ENCODE measurements around the gene GAS7.

Gene GAS7

GRCh38 chr17:10200016-10200415 is 1.6 kb upstream of the GAS7 start:
- no peak for DNase-seq

- DNase-seq = no peak
Observed at GRCh38 chr17:10197721-10198508, 491 bp downstream of the GAS7 start.

GRCh38 chr17:10197362-10197720 is 1.1 kb downstream of the GAS7 start:
- DNase-seq = no peak

GRCh38 chr17:10196941-10197340 is 1.5 kb downstream of the GAS7 start:
- DNase-seq = no peak

GRCh38 chr17:10196384-10196895 is 2.0 kb downstream of the GAS7 start:
- DNase-seq = no peak

- no peak for DNase-seq
Observed at GRCh38 chr17:10195090-10195805, 3.2 kb downstream of the GAS7 start.

GRCh38 chr17:10193632-10194031 is 4.8 kb downstream of the GAS7 start:
- DNase-seq = no peak

- no peak for DNase-seq
Observed at GRCh38 chr17:10192972-10193371, 5.4 kb downstream of the GAS7 start.

- DNase-seq = no peak
Observed at GRCh38 chr17:10192461-10192860, 5.9 kb downstream of the GAS7 start.

- DNase-seq = no peak
Observed at GRCh38 chr17:10187456-10187855, 10.9 kb downstream of the GAS7 start.

- DNase-seq = no peak
Observed at GRCh38 chr17:10186771-10187410, 11.5 kb downstream of the GAS7 start.

- no peak for DNase-seq
Observed at GRCh38 chr17:10183931-10184930, 14.2 kb downstream of the GAS7 start.

GRCh38 chr17:10182785-10183184 is 15.6 kb downstream of the GAS7 start:
- no peak for DNase-seq

- no peak for DNase-seq
Observed at GRCh38 chr17:10178506-10178991, 19.9 kb downstream of the GAS7 start.

- DNase-seq = no peak
Observed at GRCh38 chr17:10177913-10178505, 20.4 kb downstream of the GAS7 start.

- DNase-seq = no peak
Observed at GRCh38 chr17:10177131-10177912, 21.1 kb downstream of the GAS7 start.

- no peak for DNase-seq
Observed at GRCh38 chr17:10173913-10174312, 24.5 kb downstream of the GAS7 start.

GRCh38 chr17:10172778-10173177 is 25.6 kb downstream of the GAS7 start:
- no peak for DNase-seq

- DNase-seq = no peak
Observed at GRCh38 chr17:10172241-10172741, 26.1 kb downstream of the GAS7 start.

- DNase-seq = no peak
Observed at GRCh38 chr17:10171581-10171981, 26.8 kb downstream of the GAS7 start.

- DNase-seq = no peak
Observed at GRCh38 chr17:10171122-10171571, 27.3 kb downstream of the GAS7 start.

Measured in NCI-H2171 (cell line).